HG02759 (cell line): ENCODE measurements around the gene SEMA4D.
A peak's percentile ranks its signal among the peaks of the same experiment; 100 is the strongest.

Source experiments
- ATAC-seq: cut with Tn5 transposase; IDR thresholded peaks from one replicate; pipeline ENCODE4 v1.9.1; 2021; ENCODE audit warnings: mild to moderate bottlenecking, moderate library complexity; ENCODE audit not compliant: unreplicated experiment

The SEMA4D gene

GRCh38 chr9:89325733-89326132 is 172.2 kb downstream of the SEMA4D start:
- no peak for ATAC-seq

- no peak for ATAC-seq
Observed at GRCh38 chr9:89323390-89323789, 174.5 kb downstream of the SEMA4D start.

GRCh38 chr9:89319015-89319905 is 178.7 kb downstream of the SEMA4D start:
- ATAC-seq: no peak

GRCh38 chr9:89318123-89319014 is 179.5 kb downstream of the SEMA4D start, which contains the start of gene SECISBP2:
SECISBP2 (plus strand) TSS chr9:89318500; CDS start chr9:89318577, 77 bp downstream.
- peak; percentile 91 for ATAC-seq

- no peak for ATAC-seq
Observed at GRCh38 chr9:89317282-89317681, 180.6 kb downstream of the SEMA4D start.

- no peak for ATAC-seq
Observed at GRCh38 chr9:89315482-89315881, 182.4 kb downstream of the SEMA4D start.

GRCh38 chr9:89314955-89315354 is 183.0 kb downstream of the SEMA4D start:
- no peak for ATAC-seq

GRCh38 chr9:89313842-89314241 is 184.1 kb downstream of the SEMA4D start:
- ATAC-seq: no peak

GRCh38 chr9:89312222-89312571 is 185.7 kb downstream of the SEMA4D start:
- no peak for ATAC-seq

- peak; percentile 4 for ATAC-seq
Observed at GRCh38 chr9:89311346-89312221, 186.3 kb downstream of the SEMA4D start.
